Central memory CD8-positive, alpha-beta T cell (primary cell): Measurements from ENCODE around the gene NGF.

Experiments used
- ATAC-seq: fragments of 150-1000 bp; cut with Tn5 transposase; replicated peaks from 2 replicates; pipeline ENCODE4 v1.10.0; 2022; ENCODE audit warnings: mild to moderate bottlenecking, moderate FRiP score, moderate number of reproducible peaks; ENCODE audit not compliant: poor library complexity, severe bottlenecking; ENCODE audit errors: extremely low read depth
- DNase-seq, 2 donors: peaks; one replicate each; pipeline ENCODE4 v3.0.0; 2021; ENCODE audit warnings: low spot score in 2 of 2
- H3K27ac Mint-ChIP-seq: one replicate; pipeline ENCODE4 v1.8.0; 2022; ENCODE audit warnings: low read depth, mild to moderate bottlenecking, moderate library complexity, mixed read lengths
- H3K27me3 Mint-ChIP-seq: one replicate; pipeline ENCODE4 v1.8.0; 2022; ENCODE audit warnings: mixed read lengths
- H3K36me3 Mint-ChIP-seq: one replicate; pipeline ENCODE4 v1.8.0; 2022; ENCODE audit warnings: mild to moderate bottlenecking, moderate library complexity, mixed read lengths; ENCODE audit not compliant: insufficient read depth
- H3K4me1 Mint-ChIP-seq: one replicate; pipeline ENCODE4 v1.8.0; 2022; ENCODE audit warnings: mixed read lengths
- H3K4me3 Mint-ChIP-seq: one replicate; pipeline ENCODE4 v1.8.0; 2022; ENCODE audit warnings: mild to moderate bottlenecking, moderate library complexity, mixed read lengths
- H3K9me3 Mint-ChIP-seq: one replicate; pipeline ENCODE4 v1.8.0; 2022; ENCODE audit warnings: mixed read lengths

NGF gene

GRCh38 chr1:115300087-115300876, 37.8 kb downstream of the NGF start:
- Mint-ChIP-seq H3K9me3 (no peaks in the 10 kb centered on the region), H3K27me3 (peaks cover 32% of the 10 kb centered on the region), H3K27ac (no peak overlapping the region), H3K4me3 (no peak overlapping the region), H3K36me3 (no peaks in the 10 kb centered on the region), H3K4me1 (no peaks in the 10 kb centered on the region)
- DNase-seq (no peak), ATAC-seq (no peak)

- Mint-ChIP-seq H3K9me3 (no peaks in the 10 kb centered on the region), H3K27ac (no peak overlapping the region), H3K36me3 (no peaks in the 10 kb centered on the region), H3K4me1 (no peaks in the 10 kb centered on the region), H3K4me3 (no peak overlapping the region), H3K27me3 (peaks cover 43% of the 10 kb centered on the region)
- DNase-seq (no peak), ATAC-seq (no peak)
Observed at GRCh38 chr1:115299266-115299665, 38.8 kb downstream of the NGF start.

GRCh38 chr1:115296981-115297380, 41.1 kb downstream of the NGF start:
- Mint-ChIP-seq H3K4me3 (no peak overlapping the region), H3K27ac (no peak overlapping the region), H3K4me1 (no peaks in the 10 kb centered on the region), H3K27me3 (peaks cover 44% of the 10 kb centered on the region), H3K9me3 (no peaks in the 10 kb centered on the region), H3K36me3 (no peaks in the 10 kb centered on the region)
- no peak for DNase-seq
- ATAC-seq: no peak

GRCh38 chr1:115295904-115296696, 41.9 kb downstream of the NGF start:
- H3K4me3 Mint-ChIP-seq: no peak overlapping the region
- H3K9me3 Mint-ChIP-seq: no peaks in the 10 kb centered on the region
- H3K27me3 Mint-ChIP-seq: peaks cover 39% of the 10 kb centered on the region
- ATAC-seq (no peak), DNase-seq (no peak)
- H3K36me3 Mint-ChIP-seq: no peaks in the 10 kb centered on the region
- H3K27ac Mint-ChIP-seq: no peak overlapping the region
- H3K4me1 Mint-ChIP-seq: no peaks in the 10 kb centered on the region

GRCh38 chr1:115293899-115294298, 44.1 kb downstream of the NGF start:
- ATAC-seq: no peak
- Mint-ChIP-seq H3K4me1 (no peaks in the 10 kb centered on the region), H3K4me3 (no peak overlapping the region), H3K27ac (no peak overlapping the region), H3K36me3 (no peaks in the 10 kb centered on the region), H3K9me3 (no peaks in the 10 kb centered on the region), H3K27me3 (peaks cover 43% of the 10 kb centered on the region)
- DNase-seq: no peak

- no peak overlapping the region for H3K27ac Mint-ChIP-seq
- H3K36me3 Mint-ChIP-seq: no peaks in the 10 kb centered on the region
- peaks cover 34% of the 10 kb centered on the region for H3K27me3 Mint-ChIP-seq
- H3K9me3 Mint-ChIP-seq: no peaks in the 10 kb centered on the region
- DNase-seq: no peak
- no peaks in the 10 kb centered on the region for H3K4me1 Mint-ChIP-seq
- H3K4me3 Mint-ChIP-seq: no peak overlapping the region
- no peak for ATAC-seq
Observed at GRCh38 chr1:115293006-115293405, 45.0 kb downstream of the NGF start.

GRCh38 chr1:115291741-115292140, 46.3 kb downstream of the NGF start:
- Mint-ChIP-seq H3K36me3 (peaks cover 2% of the 10 kb centered on the region), H3K4me3 (no peak overlapping the region), H3K27me3 (peaks cover 29% of the 10 kb centered on the region), H3K27ac (no peak overlapping the region), H3K4me1 (no peaks in the 10 kb centered on the region), H3K9me3 (no peaks in the 10 kb centered on the region)
- ATAC-seq (no peak), DNase-seq (no peak)

GRCh38 chr1:115289940-115290339, 48.1 kb downstream of the NGF start:
- Mint-ChIP-seq H3K36me3 (peaks cover 2% of the 10 kb centered on the region), H3K27me3 (peaks cover 22% of the 10 kb centered on the region), H3K4me1 (no peaks in the 10 kb centered on the region), H3K4me3 (no peak overlapping the region), H3K27ac (no peak overlapping the region), H3K9me3 (no peaks in the 10 kb centered on the region)
- ATAC-seq: no peak
- DNase-seq: no peak

- H3K9me3 Mint-ChIP-seq: no peaks in the 10 kb centered on the region
- ATAC-seq: no peak
- no peak for DNase-seq
- H3K4me1 Mint-ChIP-seq: no peaks in the 10 kb centered on the region
- H3K27ac Mint-ChIP-seq: no peak overlapping the region
- H3K27me3 Mint-ChIP-seq: peaks cover 13% of the 10 kb centered on the region
- H3K4me3 Mint-ChIP-seq: no peak overlapping the region
- peaks cover 2% of the 10 kb centered on the region for H3K36me3 Mint-ChIP-seq
Observed at GRCh38 chr1:115288591-115289198, 49.4 kb downstream of the NGF start.

GRCh38 chr1:115286431-115287205, 51.4 kb downstream of the NGF start:
- Mint-ChIP-seq H3K27me3 (peaks cover 13% of the 10 kb centered on the region), H3K27ac (no peak overlapping the region), H3K4me1 (no peaks in the 10 kb centered on the region), H3K9me3 (no peaks in the 10 kb centered on the region), H3K36me3 (peaks cover 2% of the 10 kb centered on the region), H3K4me3 (no peak overlapping the region)
- DNase-seq: no peak
- no peak for ATAC-seq

- DNase-seq: no peak
- Mint-ChIP-seq H3K4me1 (no peaks in the 10 kb centered on the region), H3K27me3 (no peaks in the 10 kb centered on the region), H3K27ac (no peak overlapping the region), H3K36me3 (peaks cover 2% of the 10 kb centered on the region), H3K4me3 (no peak overlapping the region), H3K9me3 (no peaks in the 10 kb centered on the region)
- no peak for ATAC-seq
Observed at GRCh38 chr1:115284209-115284608, 53.8 kb downstream of the NGF start.

GRCh38 chr1:115283681-115284146, 54.3 kb downstream of the NGF start:
- H3K4me3 Mint-ChIP-seq: no peak overlapping the region
- H3K27me3 Mint-ChIP-seq: no peaks in the 10 kb centered on the region
- peaks cover 2% of the 10 kb centered on the region for H3K36me3 Mint-ChIP-seq
- ATAC-seq (no peak), DNase-seq (no peak)
- H3K9me3 Mint-ChIP-seq: no peaks in the 10 kb centered on the region
- no peaks in the 10 kb centered on the region for H3K4me1 Mint-ChIP-seq
- H3K27ac Mint-ChIP-seq: no peak overlapping the region
